Adrenal gland (tissue), 12 donors: ENCODE data around the gene TRAPPC14. TPM values are rescaled to one million over a fixed set of nuclear protein-coding genes. Genes with fewer than 3 reads are reported as not detected.

ENCODE experiments used
- DNase-seq, 7 donors: peaks; one replicate each; pipeline ENCODE4 v3.0.0-alpha.2; 2019 to 2020
- H3K27ac ChIP-seq, 5 donors: fragments of 200-600 bp; sonication (generic) in 4 of 5; 1 replicate in 3 of 5; 2 replicates in 2 of 5; pipeline versions ENCODE4 v1.5.1 to v1.8.0; 2016 to 2020; ENCODE audit warnings: mild to moderate bottlenecking in 1 of 5
- H3K27me3 ChIP-seq: fragments of 200-600 bp; 2 replicates; pipeline ENCODE4 v1.8.0; 2021
- H3K36me3 ChIP-seq, 2 donors: fragments of 200-600 bp; replicated peaks in 1 of 2; 1 replicate in 1 of 2; 2 replicates in 1 of 2; pipeline versions ENCODE4 v1.5.1 to v1.8.0; 2018 to 2022
- H3K4me1 ChIP-seq, 2 donors: fragments of 200-600 bp; replicated peaks in 1 of 2; 1 replicate in 1 of 2; 2 replicates in 1 of 2; pipeline versions ENCODE4 v1.5.1 to v1.8.0; 2018 to 2021
- H3K4me3 ChIP-seq, 4 donors: fragments of 200-600 bp; sonication (generic) in 3 of 4; one replicate each; pipeline ENCODE4 v1.5.1; 2016 to 2018
- H3K9me3 ChIP-seq, 3 donors: fragments of 200-600 bp; sonication (generic) in 1 of 3; replicated peaks in 1 of 3; 1 replicate in 2 of 3; 2 replicates in 1 of 3; pipeline versions ENCODE4 v1.5.1 to v1.8.0; 2016 to 2021
- CTCF ChIP-seq, 6 experiments: fragments of 450-650 bp in 4 of 6; fragments of 200-600 bp in 2 of 6; sonication (generic) in 1 of 6; IDR thresholded peaks; 1 replicate in 5 of 6; 2 replicates in 1 of 6; pipeline versions ENCODE4 v1.5.1 to v1.8.0; 2016 to 2021; ENCODE audit warnings: antibody characterized with exemption in 6 of 6, mild to moderate bottlenecking in 2 of 6, moderate library complexity in 1 of 6
- POLR2A ChIP-seq, 2 donors: fragments of 450-650 bp; IDR thresholded peaks; one replicate each; pipeline ENCODE4 v1.6.1; 2017; ENCODE audit warnings: antibody characterized with exemption in 2 of 2, mild to moderate bottlenecking in 2 of 2, moderate library complexity in 1 of 2
- WGBS, 4 donors: extraction: QIAGEN DNeasy Blood & Tissue Kit in 2 of 4; methylation state at CpG; one replicate each; pipeline versions ENCODE4 v1.1.5 to v1.1.7; 2013 to 2017; 5-methylcytosine and 5-hydroxymethylcytosine counted together
- intact Hi-C, 2 donors: fragments of 100-400 bp; cut with DNase I; formaldehyde crosslinking; loops; one replicate each; pipeline versions ENCODE4 v1.14.1 to v1.15.0; 2022 to 2023
- polyA plus RNA-seq, 3 donors: library from polyadenylated mRNA; stranded (reverse); fragments of 200-250 nt in 2 of 3; fragments of 350-450 nt in 1 of 3; fragmentation: Illumina TruSeq in 1 of 3; extraction: RNeasy Lipid Tissue Mini Kit (QIAGEN cat#74804) in 1 of 3; gene quantifications; one replicate each; pipeline ENCODE4 v1.2.3, GENCODE V29; 2013 to 2014
- total RNA-seq, 9 donors: library from RNA; depleted of rRNA in 4 of 9; stranded (reverse); fragments of >200 nt in 4 of 9; fragments of 120-200 nt in 1 of 9; fragmentation: NEBNext Ultra II Directional in 1 of 9; extraction: Animal tissue kit (Norgen Biotek cat#: 25700) in 1 of 9; gene quantifications; one replicate each; pipeline versions ENCODE4 v1.1.0 to v1.2.4, GENCODE V29; 2013 to 2023
- donor health status: healthy with polysubstance abuse.
- donor health status: Bipolar disorder and iron deficiency.
- donor health status: DM: yes; HTN: yes; CAD: no.
- donor health status: DM: no; HTN: no; CAD: no.
- donor health status: DM: no; HTN: no; CAD: no.
- donor health status: DM: yes; HTN: yes; CAD: no.

Gene TRAPPC14
- total and polyA plus RNA-seq, 12 donors: 4.3 to 57.7 (median 17.5) TPM

DNA sequence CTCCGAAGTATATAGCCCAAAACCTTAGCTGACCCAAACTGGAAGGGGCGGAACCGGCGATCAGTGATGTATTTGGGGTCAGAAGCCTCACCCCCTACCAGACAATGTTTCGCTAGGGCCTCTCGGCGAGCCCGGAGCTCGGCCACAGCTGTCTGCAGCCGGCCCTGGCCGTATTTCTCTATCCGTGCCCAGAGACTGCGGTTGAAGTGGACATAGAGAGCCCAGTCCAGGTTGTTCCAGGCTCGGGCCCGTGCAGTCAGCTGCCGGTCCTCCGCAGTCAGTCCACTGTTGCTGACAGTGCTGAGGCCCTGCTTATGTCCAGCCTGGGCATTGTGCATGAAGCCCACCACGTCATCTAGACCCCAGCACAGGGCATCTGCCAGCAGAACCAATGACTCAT lies 1.5 kb upstream of the TRAPPC14 start:
- Histone ChIP-seq H3K27ac (no peak overlapping the region), H3K36me3 (peaks cover 0 to 16% of the 10 kb centered on the region in 2 donors), H3K9me3 (no peaks in the 10 kb centered on the region), H3K4me3 (no peak overlapping the region), H3K4me1 (peaks cover 3 to 17% of the 10 kb centered on the region in 2 donors), H3K27me3 (no peaks in the 10 kb centered on the region)
- intact Hi-C loops: no loop called here
- WGBS, 4 donors: 92 to 95% (median 92%) methylated on average over 16 to 18 of the region's 18 CpGs; no CpG with 5 or more reads in 1 of the 4 donors
- TF ChIP-seq POLR2A (IDR thresholded peaks at IDR 0.05): no peak
- TF ChIP-seq CTCF (IDR thresholded peaks at IDR 0.05): no peak
- DNase-seq: no peak

DNA sequence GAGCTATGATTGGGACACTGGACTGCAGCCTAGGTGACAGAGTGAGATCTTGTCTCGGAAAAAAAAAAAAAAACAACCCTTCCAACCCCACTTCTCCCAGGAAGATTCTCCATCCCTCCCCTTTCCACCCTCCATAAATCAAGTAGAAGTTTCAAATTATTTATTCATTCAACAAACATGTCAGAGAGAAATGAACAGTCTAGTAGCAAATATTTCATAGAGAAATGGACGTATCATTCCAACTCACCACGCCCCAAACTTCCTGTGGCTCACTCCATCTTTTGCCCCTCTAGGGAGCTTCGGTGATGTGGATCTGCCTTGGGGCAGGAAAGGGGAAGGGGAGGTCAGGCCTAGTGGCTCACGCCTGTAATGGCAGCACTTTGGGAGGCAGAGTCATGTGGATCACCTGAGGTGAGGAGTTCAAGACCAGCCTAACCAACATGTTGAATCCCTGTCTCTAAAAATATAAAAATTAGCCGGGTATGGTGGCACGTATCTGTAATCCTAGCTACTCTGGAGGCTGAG lies 638 bp upstream of the TRAPPC14 start:
- peak overlapping the region in 2 of 5 donors; percentile 79 to 90 for H3K27ac ChIP-seq
- no peaks in the 10 kb centered on the region for H3K27me3 ChIP-seq
- H3K36me3 ChIP-seq: peaks cover 0 to 25% of the 10 kb centered on the region in 2 donors
- TF ChIP-seq CTCF (IDR thresholded peaks at IDR 0.05) (peak in 1 of 6 experiments; percentile 11), POLR2A (IDR thresholded peaks at IDR 0.05) (no peak)
- intact Hi-C loops: loop anchor here in 1 of 2 donors (10.0 kb wide), 1 partner anchor 56 kb away; the partner anchor contains the start of gene PVRIG
- no peaks in the 10 kb centered on the region for H3K9me3 ChIP-seq
- H3K4me1 ChIP-seq: peaks cover 3 to 17% of the 10 kb centered on the region in 2 donors
- peak overlapping the region in 2 of 4 donors; percentile 83 to 87 for H3K4me3 ChIP-seq
- WGBS, 4 donors: 61 to 69% (median 63%) methylated on average over 7 of the region's 7 CpGs
- no peak for DNase-seq

DNA sequence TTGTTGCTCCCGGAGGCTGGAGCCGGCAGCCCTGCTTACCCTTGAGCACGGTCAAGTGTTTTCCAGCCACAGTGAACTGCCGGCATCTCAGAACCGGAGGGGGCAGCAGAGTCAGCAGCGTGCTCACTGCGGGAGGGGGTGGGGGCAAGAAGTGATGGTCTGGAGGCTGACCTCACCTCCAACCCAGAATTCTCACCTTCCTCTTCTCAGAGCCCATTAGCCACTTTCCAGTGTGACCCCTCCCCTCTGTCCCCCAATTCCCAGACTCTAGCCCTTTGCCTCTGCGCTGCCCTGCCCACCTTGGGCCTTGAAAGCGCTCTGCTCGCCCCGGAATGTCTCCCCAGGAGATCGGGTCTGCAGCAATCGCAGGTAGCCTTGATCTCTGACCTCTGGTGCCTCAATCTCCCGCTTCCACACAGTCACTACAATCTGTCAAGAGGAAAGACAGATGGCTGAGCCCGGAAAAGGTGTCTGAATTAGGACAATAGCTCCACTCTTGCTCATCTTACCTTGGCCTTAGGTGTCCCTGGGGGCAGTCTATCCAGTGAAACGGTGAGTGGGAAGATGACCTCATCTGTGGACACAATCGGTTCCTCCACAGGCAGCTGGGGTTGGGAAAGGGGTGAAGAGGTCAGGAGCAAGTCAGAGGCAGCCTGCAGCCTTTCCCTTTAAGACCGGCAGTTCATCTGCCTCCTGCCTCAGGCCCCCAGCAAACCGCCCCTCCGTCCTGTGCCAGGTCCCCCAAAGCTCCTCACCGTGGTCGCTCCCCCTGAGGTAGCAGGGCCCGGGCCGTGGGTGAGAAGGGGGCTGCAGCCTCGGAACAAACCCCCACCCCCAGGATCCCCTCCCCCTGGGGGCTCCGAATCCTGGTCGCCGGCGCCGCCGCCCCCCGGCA lies 942 bp downstream of the TRAPPC14 start:
- Histone ChIP-seq H3K4me3 (peak overlapping the region; percentile 36 to 92 (median 85)), H3K36me3 (peaks cover 0 to 36% of the 10 kb centered on the region in 2 donors), H3K9me3 (no peaks in the 10 kb centered on the region), H3K27ac (peak overlapping the region; percentile 53 to 90 (median 79)), H3K4me1 (peaks cover 3 to 17% of the 10 kb centered on the region in 2 donors), H3K27me3 (no peaks in the 10 kb centered on the region)
- 14 to 31% (median 16%) methylated on average over 13 to 32 of the region's 32 CpGs for WGBS, 4 donors
- DNase-seq: peak in 6 of 7 donors; percentile 59 to 88 (median 75)
- TF ChIP-seq CTCF (IDR thresholded peaks at IDR 0.05): peak in 1 of 6 experiments; percentile 7
- TF ChIP-seq POLR2A (IDR thresholded peaks at IDR 0.05): no peak
- intact Hi-C loops: loop anchor here in 1 of 2 donors (10.0 kb wide), 1 partner anchor 57 kb away; the partner anchor contains the start of gene PVRIG

- DNase-seq: no peak
- Histone ChIP-seq H3K9me3 (no peaks in the 10 kb centered on the region), H3K36me3 (peaks cover 0 to 36% of the 10 kb centered on the region in 2 donors), H3K27ac (peak overlapping the region in 2 of 5 donors; percentile 79 to 90), H3K4me3 (peak overlapping the region in 1 of 4 donors; percentile 83), H3K27me3 (no peaks in the 10 kb centered on the region), H3K4me1 (peaks cover 3 to 17% of the 10 kb centered on the region in 2 donors)
- WGBS, 4 donors: 70 to 88% (median 79%) methylated on average over 4 to 5 of the region's 5 CpGs
- TF ChIP-seq POLR2A (IDR thresholded peaks at IDR 0.05) (no peak), CTCF (IDR thresholded peaks at IDR 0.05) (no peak)
- intact Hi-C loops: loop anchor here in 1 of 2 donors (10.0 kb wide), 1 partner anchor 58 kb away; the partner anchor contains the start of gene PVRIG
Measured at GRCh38 chr7:100157069-100157333, 1.5 kb downstream of the TRAPPC14 start.
